KBM-7 (cell line): ENCODE data around the gene TRIB2.

Source experiments
- DNase-seq: peaks from one replicate; pipeline ENCODE4 v3.0.0-alpha.2; 2015
- in situ Hi-C: fragments of 300-500 bp; cut with MboI; formaldehyde crosslinking; loops from 2 replicates; pipeline ENCODE4 v1.14.3; 2020; ENCODE audit warnings: low sequenced_read_pairs, low pct_unique_long_range_greater_than_20kb, mixed read lengths

TRIB2 gene

DNA sequence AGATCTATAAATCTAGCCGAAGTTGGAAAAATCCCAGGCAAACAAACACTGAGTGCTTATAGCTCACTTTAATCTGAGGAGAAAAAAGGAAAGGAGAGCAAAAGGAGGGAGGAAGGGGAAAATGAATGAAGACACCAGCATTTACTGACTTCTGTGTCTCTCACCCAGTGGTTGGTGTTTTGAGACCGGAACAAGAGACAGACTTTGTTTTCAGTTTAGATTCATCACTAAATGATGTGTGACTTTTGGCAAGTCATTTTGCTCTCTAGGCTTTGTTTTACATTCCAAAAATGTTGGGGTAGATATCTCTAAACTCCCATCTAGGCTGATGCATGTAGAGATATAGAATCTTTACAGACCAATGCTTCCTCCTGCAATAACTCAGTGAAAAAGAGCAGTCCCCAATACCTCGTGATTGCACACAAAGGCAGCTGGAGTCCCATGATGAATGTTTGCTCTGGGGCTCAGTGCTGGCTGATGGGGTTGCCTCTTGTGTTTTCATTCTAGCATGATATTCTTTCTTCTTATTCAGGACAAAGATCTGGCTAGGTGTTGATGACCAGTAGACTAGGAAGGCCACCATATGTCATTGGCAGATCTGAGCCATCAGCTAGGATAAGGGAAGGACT is 51.4 kb downstream of the TRIB2 start:
- in situ Hi-C loops: no loop called here
- DNase-seq: no peak

DNA sequence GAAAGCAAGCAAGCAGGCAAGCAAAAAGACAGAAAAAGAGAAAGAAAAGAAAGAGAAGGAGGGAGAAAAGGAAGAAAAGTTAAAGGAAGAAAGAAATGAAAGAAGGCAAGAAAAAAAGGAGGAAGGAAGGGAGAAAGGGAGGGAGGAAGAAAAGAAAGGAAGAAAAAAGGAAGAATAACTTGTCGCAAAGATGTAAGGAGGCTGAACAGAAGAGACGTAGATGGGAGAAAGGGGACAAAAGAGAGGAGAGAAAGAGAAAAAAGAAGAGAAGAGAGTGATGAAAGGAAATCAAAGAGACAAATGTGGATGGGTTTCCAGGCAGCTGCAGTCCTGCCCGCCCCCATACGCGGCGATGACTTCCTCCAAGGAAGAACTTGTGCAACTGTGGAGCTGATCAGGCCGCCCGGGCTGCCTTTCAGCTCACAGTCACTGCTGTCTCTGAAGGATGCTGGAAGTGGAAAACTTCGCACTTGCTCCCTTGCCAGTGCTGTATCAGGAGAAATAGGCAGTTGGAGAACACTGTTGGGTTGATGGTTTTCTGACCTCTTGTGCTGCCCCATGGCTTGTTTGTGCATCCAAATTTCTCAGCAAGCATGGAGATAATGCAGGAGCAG is 52.9 kb downstream of the TRIB2 start:
- in situ Hi-C loops: no loop called here
- peak; percentile 2 for DNase-seq

DNA sequence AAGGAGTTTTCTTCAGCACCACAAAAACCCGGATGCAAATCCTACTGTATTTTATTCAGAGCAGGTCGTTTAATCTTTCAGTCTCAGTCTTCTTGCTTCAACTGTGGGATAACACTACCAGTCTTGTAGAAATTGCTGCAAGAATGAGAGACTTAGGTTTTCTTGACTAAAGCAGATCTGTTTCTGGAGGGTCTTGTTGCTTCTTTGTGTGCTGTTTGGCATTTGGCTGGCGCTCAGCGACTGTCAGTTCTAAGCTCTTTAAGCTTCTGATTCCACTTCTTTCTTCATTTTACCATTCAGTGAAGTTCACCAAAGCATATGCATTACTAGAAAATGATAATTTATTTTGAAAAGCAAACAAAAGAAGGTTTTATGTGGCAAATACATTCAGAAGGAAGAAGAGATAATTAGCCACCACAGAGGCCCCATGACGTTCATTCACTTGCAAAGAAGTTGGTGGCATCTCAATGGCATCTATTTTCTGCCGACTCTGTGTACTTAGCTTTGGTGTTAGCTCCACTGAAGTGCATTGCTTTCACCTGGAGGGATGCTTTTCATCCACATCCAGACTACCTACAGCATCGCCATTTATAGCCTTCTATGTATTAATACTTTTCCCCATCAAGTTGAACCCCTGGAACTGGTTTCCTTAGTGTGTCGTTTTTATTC is 53.7 kb downstream of the TRIB2 start:
- in situ Hi-C loops: no loop called here
- DNase-seq: no peak

DNA sequence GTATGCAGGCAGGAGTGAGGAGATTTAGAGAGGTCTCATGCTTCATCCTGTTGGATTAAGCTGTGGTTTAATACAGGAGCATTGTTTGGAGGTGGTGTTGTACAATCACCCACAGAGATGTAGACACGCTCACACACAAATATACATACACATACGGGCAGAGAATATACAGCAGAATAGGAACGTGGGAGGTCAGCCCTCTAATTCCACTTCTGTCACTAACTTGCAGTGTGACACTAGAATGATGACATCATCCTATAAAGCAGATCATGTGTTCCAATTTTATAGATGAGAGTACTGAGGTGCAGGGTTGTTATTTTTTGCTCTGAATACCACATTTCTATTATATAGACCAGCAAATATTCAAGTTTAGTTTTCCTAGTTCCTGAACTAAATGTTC is 54.4 kb downstream of the TRIB2 start:
- no peak for DNase-seq
- in situ Hi-C loops: no loop called here

DNA sequence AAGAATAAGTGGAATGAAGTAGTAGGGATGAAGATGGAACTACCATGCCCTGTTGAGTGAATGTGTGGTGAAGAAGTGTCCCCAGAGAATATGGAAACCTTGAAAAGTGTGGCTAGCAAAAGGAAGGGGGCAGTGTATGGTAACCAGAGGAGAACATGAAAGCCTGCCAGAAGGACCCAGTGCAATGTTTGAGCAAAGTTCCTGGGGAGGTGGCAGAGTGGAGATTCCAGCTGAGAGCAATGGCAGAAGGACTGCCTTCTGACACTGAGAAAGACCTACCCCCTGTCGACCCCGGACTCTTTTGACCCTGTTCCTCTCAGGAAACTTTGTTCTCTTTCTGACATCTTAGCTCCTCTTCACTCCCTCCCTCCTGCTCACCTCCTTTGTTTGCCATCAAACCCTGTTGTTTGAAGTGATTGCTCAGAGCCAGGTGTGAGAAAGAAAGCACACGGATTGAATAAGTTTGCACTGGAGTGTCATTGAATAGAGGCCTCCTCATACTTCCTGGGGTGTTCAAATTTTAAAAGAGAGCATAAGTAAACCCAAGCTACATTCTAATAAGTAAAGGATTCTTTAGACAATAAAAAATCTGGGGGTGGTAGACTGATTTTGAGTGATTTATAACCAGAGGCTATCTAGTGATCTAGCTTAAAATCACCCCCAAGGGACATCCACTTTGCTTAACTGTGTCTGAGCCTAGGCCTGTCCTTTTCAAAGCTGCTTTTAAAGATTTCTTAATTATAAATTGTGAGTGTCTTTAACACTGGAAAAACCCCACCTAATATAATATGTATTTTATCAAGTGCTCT is 57.1 kb downstream of the TRIB2 start:
- in situ Hi-C loops: no loop called here
- DNase-seq: no peak

- in situ Hi-C loops: no loop called here
- no peak for DNase-seq
These were observed 57.6 kb downstream of the TRIB2 start for GRCh38 chr2:12774395-12774727.

DNA sequence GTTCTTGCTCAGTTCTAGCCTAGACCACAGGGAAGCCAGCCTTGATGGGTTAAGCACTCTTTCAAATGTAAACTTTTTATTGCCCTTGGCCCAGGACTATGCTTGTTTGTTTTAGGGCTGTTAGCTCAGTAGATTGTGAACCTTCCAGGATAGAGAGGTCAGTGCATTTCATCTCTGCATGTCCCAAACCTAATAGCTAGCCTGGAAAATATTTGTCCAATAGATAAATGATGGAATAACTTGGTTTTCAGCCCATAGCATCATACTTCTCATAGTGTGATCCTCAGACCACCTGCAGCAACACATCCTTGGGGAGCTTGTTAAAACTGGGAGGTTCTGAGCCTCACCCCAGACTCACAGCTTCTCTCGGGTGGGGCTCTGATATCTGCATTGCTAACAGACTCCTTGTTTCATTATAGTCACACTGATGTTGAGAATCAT is 59.8 kb downstream of the TRIB2 start:
- no peak for DNase-seq
- in situ Hi-C loops: no loop called here

DNA sequence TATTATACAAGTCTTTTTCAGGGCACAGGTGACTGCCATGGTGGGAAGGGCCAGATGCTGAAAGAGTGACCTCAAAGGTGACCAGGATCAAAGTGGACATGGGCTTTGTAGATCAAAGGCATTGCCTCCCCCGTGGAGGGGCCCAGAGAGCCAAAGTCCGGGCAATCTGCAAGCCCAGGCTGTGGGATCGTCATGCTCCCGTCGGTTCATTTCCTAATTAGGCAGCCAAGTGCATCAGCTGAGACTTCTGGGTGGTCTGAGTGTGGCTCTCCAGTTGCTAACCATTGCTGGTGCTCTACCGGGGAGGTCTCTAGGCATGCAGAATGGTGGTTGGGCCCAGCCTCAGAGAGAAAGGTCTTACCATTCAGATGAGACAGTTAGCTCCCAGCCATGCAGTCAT is 61.6 kb downstream of the TRIB2 start:
- in situ Hi-C loops: no loop called here
- DNase-seq: no peak

DNA sequence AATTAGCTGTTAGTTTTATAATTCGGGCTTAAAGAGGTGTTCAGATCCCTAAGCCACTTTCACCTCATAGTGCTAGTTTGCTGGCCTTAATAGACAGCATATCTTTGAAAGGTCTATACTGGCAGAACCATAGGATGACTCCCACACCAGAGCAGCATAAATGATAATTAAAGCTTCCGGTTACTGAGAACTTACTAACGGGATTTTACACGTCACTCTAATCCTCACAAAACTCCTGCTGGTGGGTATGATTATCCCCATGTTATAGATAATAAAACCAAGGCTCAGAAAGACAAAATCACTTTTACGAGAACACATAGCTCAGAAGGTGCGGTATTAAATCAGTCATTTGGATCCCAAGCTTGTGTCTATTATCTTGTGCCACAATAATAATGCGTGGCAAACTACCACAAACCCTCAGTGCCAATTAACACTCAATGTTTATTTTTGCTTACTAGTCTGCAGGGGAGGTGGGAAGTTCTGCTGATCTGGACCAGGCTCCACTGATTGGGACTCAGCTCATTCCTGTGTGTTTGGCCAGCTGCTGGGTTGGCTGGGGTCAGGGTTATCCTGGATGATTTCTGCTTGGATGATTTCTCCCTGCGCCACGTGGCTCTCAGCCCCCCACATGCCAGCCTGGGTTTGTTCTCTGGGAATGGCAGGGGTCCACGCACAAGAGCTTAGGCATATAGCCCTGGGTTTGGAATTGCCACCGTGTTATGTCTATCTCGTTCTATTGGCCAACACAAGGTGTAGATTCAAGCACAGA is 62.3 kb downstream of the TRIB2 start:
- in situ Hi-C loops: no loop called here

GRCh38 chr2:12781329-12781728 is 64.6 kb downstream of the TRIB2 start:
- in situ Hi-C loops: no loop called here
- no peak for DNase-seq

More for the DNA sequence above, 62.3 kb downstream of the TRIB2 start:
- DNase-seq: no peak

DNA sequence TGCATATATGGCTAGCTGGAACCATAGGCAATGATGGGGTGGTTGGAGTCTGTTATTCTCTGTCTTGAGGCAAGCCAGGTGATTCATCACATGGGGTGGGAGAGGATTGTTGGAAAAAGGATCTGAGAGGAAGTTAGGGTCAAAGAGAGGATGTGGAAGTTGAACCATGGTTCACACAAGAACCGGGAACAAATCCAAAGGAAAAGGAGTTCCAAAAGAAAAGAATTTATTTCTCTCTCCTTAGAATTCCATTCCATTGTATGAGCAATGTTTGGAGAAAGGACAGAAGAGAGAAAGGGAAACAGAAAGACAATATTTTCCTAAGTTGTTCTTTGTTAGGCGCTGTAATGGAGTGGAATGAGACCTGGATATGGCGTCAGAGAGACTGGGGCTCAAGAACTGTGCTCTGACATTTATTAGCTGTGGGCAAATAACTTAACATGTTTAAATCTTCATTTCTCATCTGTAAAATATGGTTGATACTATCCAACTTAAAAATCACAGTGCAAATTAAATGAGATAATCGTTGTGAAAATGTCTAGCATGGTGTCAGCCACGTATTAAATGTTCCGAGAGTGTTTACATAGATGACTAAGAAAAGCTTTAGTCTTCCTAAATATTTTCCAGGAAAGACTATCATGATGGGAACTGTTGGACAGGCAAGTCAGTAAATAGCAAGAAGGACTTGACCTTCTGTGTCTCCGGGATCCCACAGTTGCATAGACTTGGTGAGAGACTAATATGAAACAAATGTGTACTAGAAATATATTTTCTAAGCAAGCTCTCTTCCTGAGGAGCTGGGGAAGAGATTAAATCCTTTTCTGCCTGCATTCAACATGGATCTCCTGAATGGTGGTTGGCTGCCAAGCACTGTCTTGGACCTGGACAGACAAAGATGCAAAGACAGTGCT is 71.4 kb downstream of the TRIB2 start:
- in situ Hi-C loops: no loop called here
- no peak for DNase-seq

- in situ Hi-C loops: no loop called here
- no peak for DNase-seq
These were observed 75.2 kb downstream of the TRIB2 start for GRCh38 chr2:12791906-12792305.
